Liver (tissue), 9 donors: Measurements from ENCODE around the gene ZNF93. TPM values are rescaled to one million over a fixed set of nuclear protein-coding genes. Genes with fewer than 3 reads are reported as not detected.

Experiments used
- DNase-seq: peaks from one replicate; pipeline ENCODE4 v3.0.0-alpha.2; 2017; ENCODE audit warnings: low spot score
- H3K27ac ChIP-seq, 2 donors: one replicate each; pipeline ENCODE4 v1.7.0; 2013; ENCODE audit warnings: inconsistent platforms in 2 of 2, low read length in 2 of 2, control low read depth in 1 of 2, low read depth in 1 of 2, mild to moderate bottlenecking in 1 of 2
- H3K27me3 ChIP-seq, 4 donors: one replicate each; pipeline versions ENCODE4 v1.6.1 to v1.7.0; 2013; ENCODE audit warnings: low read length in 3 of 4, inconsistent platforms in 1 of 4, mild to moderate bottlenecking in 1 of 4, moderate library complexity in 1 of 4; ENCODE audit not compliant: control insufficient read depth in 4 of 4, insufficient read depth in 4 of 4
- H3K36me3 ChIP-seq, 4 donors: one replicate each; pipeline versions ENCODE4 v1.6.1 to v1.7.0; 2013; ENCODE audit warnings: low read length in 3 of 4, mild to moderate bottlenecking in 3 of 4, low read depth in 1 of 4, moderate library complexity in 1 of 4; ENCODE audit not compliant: control insufficient read depth in 4 of 4, insufficient read depth in 3 of 4
- H3K4me1 ChIP-seq, 4 donors: one replicate each; pipeline versions ENCODE4 v1.6.1 to v1.7.0; 2013; ENCODE audit warnings: low read length in 3 of 4, mild to moderate bottlenecking in 3 of 4, moderate library complexity in 1 of 4; ENCODE audit not compliant: control insufficient read depth in 4 of 4, insufficient read depth in 4 of 4
- H3K4me3 ChIP-seq, 3 donors: one replicate each; pipeline versions ENCODE4 v1.6.1 to v1.7.0; 2013; ENCODE audit warnings: low read length in 3 of 3, control low read depth in 1 of 3, low read depth in 1 of 3, mild to moderate bottlenecking in 1 of 3
- H3K9ac ChIP-seq, 2 donors: one replicate each; pipeline ENCODE4 v1.7.0; 2013; ENCODE audit warnings: low read length in 2 of 2, mild to moderate bottlenecking in 2 of 2, moderate library complexity in 2 of 2, control low read depth in 1 of 2, low read depth in 1 of 2
- H3K9me3 ChIP-seq, 4 donors: one replicate each; pipeline versions ENCODE4 v1.6.1 to v1.7.0; 2013; ENCODE audit warnings: low read length in 3 of 4; ENCODE audit not compliant: control insufficient read depth in 4 of 4
- EGR1 ChIP-seq, 2 donors: IDR thresholded peaks; 2 replicates each; pipeline ENCODE4 v1.6.1; 2016 to 2018; ENCODE audit warnings: antibody characterized with exemption in 2 of 2, low read depth in 2 of 2
- FOXA1 ChIP-seq: IDR thresholded peaks from 2 replicates; pipeline ENCODE4 v1.6.1; 2016; ENCODE audit warnings: antibody characterized with exemption
- FOXA2 ChIP-seq: IDR thresholded peaks from 2 replicates; pipeline ENCODE4 v1.6.1; 2016; ENCODE audit warnings: antibody characterized with exemption
- GABPA ChIP-seq, 2 donors: IDR thresholded peaks in 1 of 2; conservative IDR thresholded peaks in 1 of 2; 2 replicates each; pipeline ENCODE4 v1.6.1; 2016; ENCODE audit warnings: antibody characterized with exemption in 2 of 2, mild to moderate bottlenecking in 1 of 2, moderate library complexity in 1 of 2
- HNF4A ChIP-seq, 2 donors: conservative IDR thresholded peaks; 2 replicates each; pipeline ENCODE4 v1.6.1; 2016; ENCODE audit warnings: antibody characterized with exemption in 2 of 2, mild to moderate bottlenecking in 2 of 2
- HNF4G ChIP-seq: IDR thresholded peaks from 2 replicates; pipeline ENCODE4 v1.6.1; 2016; ENCODE audit warnings: antibody characterized with exemption
- JUND ChIP-seq, 2 donors: IDR thresholded peaks; 2 replicates each; pipeline ENCODE4 v1.6.1; 2016; ENCODE audit warnings: antibody characterized with exemption in 2 of 2
- NR2F2 ChIP-seq: IDR thresholded peaks from 2 replicates; pipeline ENCODE4 v1.6.1; 2016; ENCODE audit warnings: antibody characterized with exemption
- RAD21 ChIP-seq, 2 donors: IDR thresholded peaks; 2 replicates each; pipeline ENCODE4 v1.6.1; 2016; ENCODE audit warnings: antibody characterized with exemption in 2 of 2, mild to moderate bottlenecking in 2 of 2
- RXRA ChIP-seq, 2 donors: IDR thresholded peaks; 2 replicates each; pipeline ENCODE4 v1.6.1; 2017 to 2018; ENCODE audit warnings: antibody characterized with exemption in 2 of 2, mild to moderate bottlenecking in 1 of 2
- SP1 ChIP-seq: IDR thresholded peaks from 2 replicates; pipeline ENCODE4 v1.6.1; 2018; ENCODE audit warnings: antibody characterized with exemption, mild to moderate bottlenecking
- TAF1 ChIP-seq: conservative IDR thresholded peaks from 2 replicates; pipeline ENCODE4 v1.6.1; 2016; ENCODE audit warnings: antibody characterized with exemption, mild to moderate bottlenecking
- YY1 ChIP-seq: IDR thresholded peaks from 2 replicates; pipeline ENCODE4 v1.6.1; 2016; ENCODE audit warnings: antibody characterized with exemption, mild to moderate bottlenecking
- WGBS: extraction: QIAGEN DNeasy Blood & Tissue Kit; methylation state at CpG from one replicate; pipeline ENCODE4 v1.1.7; 2013; 5-methylcytosine and 5-hydroxymethylcytosine counted together
- polyA plus RNA-seq, 2 donors: library from polyadenylated mRNA; stranded (reverse) in 1 of 2; unstranded in 1 of 2; fragments of 200-250 nt in 1 of 2; fragments of >200 nt in 1 of 2; fragmentation: Nextera tagmentation in 1 of 2; extraction: Ambion mirVana in 1 of 2; gene quantifications; one replicate each; pipeline versions ENCODE4 v1.2.1 to v1.2.3, GENCODE V29; 2013 to 2015
- total RNA-seq, 2 donors: library from RNA; depleted of rRNA; stranded (reverse); fragments of >200 nt; gene quantifications; one replicate each; pipeline ENCODE4 v1.2.3, GENCODE V29; 2014
- TF ChIP-seq, protein P1 (sequence below): fragments of 150-350 bp; IDR thresholded peaks from 2 replicates; pipeline ENCODE4 v1.5.1; 2017; ENCODE audit warnings: improper control_type of control experiment, low read depth, low read length; ENCODE audit not compliant: missing input control
- TF ChIP-seq, protein P2 (sequence below): IDR thresholded peaks from 2 replicates; pipeline ENCODE4 v1.6.1; 2016; ENCODE audit warnings: antibody characterized with exemption, mild to moderate bottlenecking
- TF ChIP-seq, protein P3 (sequence below): IDR thresholded peaks from 2 replicates; pipeline ENCODE4 v1.6.1; 2016; ENCODE audit warnings: antibody characterized with exemption
- donor health status: healthy.
- donor health status: healthy.
- donor health status: healthy.
- donor health status: healthy.
- donor health status: healthy.

The ZNF93 gene
- total and polyA plus RNA-seq, 4 donors = 0.24 to 3.2 (median 0.64) TPM

DNA sequence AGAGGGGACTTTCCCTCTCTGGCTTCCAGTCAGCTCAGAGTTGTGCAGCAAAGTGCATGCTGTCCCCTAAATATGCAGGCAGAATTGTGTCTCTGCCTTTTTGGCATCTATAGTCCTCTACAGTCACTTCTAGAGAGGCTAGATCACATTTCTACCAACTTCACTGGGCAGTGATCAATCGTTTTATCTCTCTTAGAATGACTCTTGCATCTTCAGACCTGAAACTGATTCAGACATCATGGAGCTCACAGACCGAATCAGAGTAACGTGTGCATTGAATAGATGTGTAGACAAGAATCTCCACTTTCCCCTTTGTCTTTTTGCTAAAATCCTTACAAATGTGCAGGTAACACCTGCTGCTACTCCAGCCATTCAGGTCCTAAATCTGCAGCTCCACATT is 28.8 kb upstream of the ZNF93 start (continued):
- TF ChIP-seq, protein P1, sequence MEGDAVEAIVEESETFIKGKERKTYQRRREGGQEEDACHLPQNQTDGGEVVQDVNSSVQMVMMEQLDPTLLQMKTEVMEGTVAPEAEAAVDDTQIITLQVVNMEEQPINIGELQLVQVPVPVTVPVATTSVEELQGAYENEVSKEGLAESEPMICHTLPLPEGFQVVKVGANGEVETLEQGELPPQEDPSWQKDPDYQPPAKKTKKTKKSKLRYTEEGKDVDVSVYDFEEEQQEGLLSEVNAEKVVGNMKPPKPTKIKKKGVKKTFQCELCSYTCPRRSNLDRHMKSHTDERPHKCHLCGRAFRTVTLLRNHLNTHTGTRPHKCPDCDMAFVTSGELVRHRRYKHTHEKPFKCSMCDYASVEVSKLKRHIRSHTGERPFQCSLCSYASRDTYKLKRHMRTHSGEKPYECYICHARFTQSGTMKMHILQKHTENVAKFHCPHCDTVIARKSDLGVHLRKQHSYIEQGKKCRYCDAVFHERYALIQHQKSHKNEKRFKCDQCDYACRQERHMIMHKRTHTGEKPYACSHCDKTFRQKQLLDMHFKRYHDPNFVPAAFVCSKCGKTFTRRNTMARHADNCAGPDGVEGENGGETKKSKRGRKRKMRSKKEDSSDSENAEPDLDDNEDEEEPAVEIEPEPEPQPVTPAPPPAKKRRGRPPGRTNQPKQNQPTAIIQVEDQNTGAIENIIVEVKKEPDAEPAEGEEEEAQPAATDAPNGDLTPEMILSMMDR = no peak
- TF ChIP-seq EGR1 (IDR thresholded peaks at IDR 0.05; ENCODE audit: low read depth in 2 of 2) = no peak
- TF ChIP-seq GABPA (IDR thresholded peaks at IDR 0.05 in 1 of 2, conservative IDR thresholded peaks at IDR 0.05 in 1 of 2) = no peak
- TF ChIP-seq RXRA (IDR thresholded peaks at IDR 0.05) = no peak
- no peak for TF ChIP-seq HNF4G
- no peak for TF ChIP-seq RAD21 (IDR thresholded peaks at IDR 0.05)

DNA sequence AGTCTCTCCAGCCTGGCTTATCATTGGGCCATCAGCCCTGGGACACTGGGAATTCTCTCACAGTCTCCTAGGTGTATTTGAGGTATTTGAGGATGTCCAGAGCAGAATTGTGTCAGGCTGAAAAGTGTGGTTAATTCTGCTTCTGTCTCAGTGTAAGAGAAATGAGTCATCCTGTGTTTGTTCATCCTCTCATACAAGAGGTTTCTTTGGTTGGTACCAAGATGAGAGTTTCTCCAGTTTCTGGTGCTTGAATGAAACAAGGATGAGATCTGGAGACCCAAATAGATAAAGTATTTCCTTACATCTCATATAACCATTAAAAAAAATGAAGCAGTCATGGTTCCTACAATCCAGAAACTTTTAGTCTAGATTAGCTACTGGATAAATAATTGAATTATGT is 27.4 kb upstream of the ZNF93 start:
- Histone ChIP-seq H3K36me3 (peaks cover 2 to 21% (median 11%) of the 10 kb centered on the region in 4 donors), H3K4me1 (peaks cover 0 to 1% (median 0%) of the 10 kb centered on the region in 4 donors), H3K27me3 (no peaks in the 10 kb centered on the region), H3K4me3 (peak overlapping the region in 2 of 3 donors; percentile 19 to 46), H3K9me3 (peaks cover 13 to 39% (median 16%) of the 10 kb centered on the region in 4 donors), H3K9ac (no peak overlapping the region), H3K27ac (no peak overlapping the region)
- DNase-seq = no peak
- TF ChIP-seq, protein P2, sequence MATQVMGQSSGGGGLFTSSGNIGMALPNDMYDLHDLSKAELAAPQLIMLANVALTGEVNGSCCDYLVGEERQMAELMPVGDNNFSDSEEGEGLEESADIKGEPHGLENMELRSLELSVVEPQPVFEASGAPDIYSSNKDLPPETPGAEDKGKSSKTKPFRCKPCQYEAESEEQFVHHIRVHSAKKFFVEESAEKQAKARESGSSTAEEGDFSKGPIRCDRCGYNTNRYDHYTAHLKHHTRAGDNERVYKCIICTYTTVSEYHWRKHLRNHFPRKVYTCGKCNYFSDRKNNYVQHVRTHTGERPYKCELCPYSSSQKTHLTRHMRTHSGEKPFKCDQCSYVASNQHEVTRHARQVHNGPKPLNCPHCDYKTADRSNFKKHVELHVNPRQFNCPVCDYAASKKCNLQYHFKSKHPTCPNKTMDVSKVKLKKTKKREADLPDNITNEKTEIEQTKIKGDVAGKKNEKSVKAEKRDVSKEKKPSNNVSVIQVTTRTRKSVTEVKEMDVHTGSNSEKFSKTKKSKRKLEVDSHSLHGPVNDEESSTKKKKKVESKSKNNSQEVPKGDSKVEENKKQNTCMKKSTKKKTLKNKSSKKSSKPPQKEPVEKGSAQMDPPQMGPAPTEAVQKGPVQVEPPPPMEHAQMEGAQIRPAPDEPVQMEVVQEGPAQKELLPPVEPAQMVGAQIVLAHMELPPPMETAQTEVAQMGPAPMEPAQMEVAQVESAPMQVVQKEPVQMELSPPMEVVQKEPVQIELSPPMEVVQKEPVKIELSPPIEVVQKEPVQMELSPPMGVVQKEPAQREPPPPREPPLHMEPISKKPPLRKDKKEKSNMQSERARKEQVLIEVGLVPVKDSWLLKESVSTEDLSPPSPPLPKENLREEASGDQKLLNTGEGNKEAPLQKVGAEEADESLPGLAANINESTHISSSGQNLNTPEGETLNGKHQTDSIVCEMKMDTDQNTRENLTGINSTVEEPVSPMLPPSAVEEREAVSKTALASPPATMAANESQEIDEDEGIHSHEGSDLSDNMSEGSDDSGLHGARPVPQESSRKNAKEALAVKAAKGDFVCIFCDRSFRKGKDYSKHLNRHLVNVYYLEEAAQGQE = no peak
- TF ChIP-seq, protein P1 = no peak
- TF ChIP-seq FOXA1 = no peak

DNA sequence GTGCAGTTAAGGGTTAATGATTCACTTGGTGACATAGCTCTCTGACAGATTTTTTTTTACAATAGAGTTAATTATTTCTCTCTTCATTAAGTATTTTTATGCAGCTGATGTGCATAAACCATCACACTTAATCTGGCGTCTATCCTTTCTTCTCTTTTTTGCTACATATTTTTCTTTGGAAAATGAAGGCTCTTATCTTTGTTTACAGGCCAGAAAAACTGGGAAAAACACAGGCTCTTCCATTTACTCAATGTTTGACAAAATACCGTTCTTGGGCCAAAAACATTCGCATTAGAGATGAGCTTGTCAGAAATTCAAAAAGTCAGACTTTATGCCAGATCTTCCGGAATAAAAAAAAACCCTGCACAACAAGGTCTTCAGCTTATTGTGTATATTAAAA is 23.0 kb upstream of the ZNF93 start:
- H3K4me1 ChIP-seq = peaks cover 0 to 1% (median 0%) of the 10 kb centered on the region in 4 donors
- WGBS = 78% methylated on average over 4 of the region's 4 CpGs
- H3K4me3 ChIP-seq = no peak overlapping the region
- no peak overlapping the region for H3K9ac ChIP-seq
- H3K27me3 ChIP-seq = no peaks in the 10 kb centered on the region
- peaks cover 8 to 39% (median 32%) of the 10 kb centered on the region in 4 donors for H3K36me3 ChIP-seq
- no peak for DNase-seq
- no peak overlapping the region for H3K27ac ChIP-seq
- H3K9me3 ChIP-seq = peaks cover 7 to 46% (median 12%) of the 10 kb centered on the region in 4 donors
- no peak for TF ChIP-seq HNF4G
- no peak for TF ChIP-seq FOXA1
- TF ChIP-seq, protein P1 = no peak
- TF ChIP-seq, protein P3, sequence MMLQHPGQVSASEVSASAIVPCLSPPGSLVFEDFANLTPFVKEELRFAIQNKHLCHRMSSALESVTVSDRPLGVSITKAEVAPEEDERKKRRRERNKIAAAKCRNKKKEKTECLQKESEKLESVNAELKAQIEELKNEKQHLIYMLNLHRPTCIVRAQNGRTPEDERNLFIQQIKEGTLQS = no peak
- TF ChIP-seq YY1 = no peak
- TF ChIP-seq SP1 = no peak
- TF ChIP-seq, protein P2 = no peak
- TF ChIP-seq HNF4A (conservative IDR thresholded peaks at IDR 0.05) = no peak
- TF ChIP-seq NR2F2 = no peak
- no peak for TF ChIP-seq TAF1
- no peak for TF ChIP-seq FOXA2
- no peak for TF ChIP-seq JUND (IDR thresholded peaks at IDR 0.05)
